A549 treated with CORT108297 at 1 μM for 4 hours (cell line): ENCODE data around the gene ZC3H15. TPM values are rescaled to one million over a fixed set of nuclear protein-coding genes. Genes with fewer than 3 reads are reported as not detected.

Experiments used
- total RNA-seq: library from RNA; stranded (reverse); fragments of 200-300 nt; extraction: Qiagen RNA extraction; gene quantifications from 5 replicates; pipeline ENCODE4 v1.2.3, GENCODE V29; 2022

Gene ZC3H15
- total RNA-seq: 78.1 to 107 TPM (median 84.8 TPM) in 5 replicates

DNA sequence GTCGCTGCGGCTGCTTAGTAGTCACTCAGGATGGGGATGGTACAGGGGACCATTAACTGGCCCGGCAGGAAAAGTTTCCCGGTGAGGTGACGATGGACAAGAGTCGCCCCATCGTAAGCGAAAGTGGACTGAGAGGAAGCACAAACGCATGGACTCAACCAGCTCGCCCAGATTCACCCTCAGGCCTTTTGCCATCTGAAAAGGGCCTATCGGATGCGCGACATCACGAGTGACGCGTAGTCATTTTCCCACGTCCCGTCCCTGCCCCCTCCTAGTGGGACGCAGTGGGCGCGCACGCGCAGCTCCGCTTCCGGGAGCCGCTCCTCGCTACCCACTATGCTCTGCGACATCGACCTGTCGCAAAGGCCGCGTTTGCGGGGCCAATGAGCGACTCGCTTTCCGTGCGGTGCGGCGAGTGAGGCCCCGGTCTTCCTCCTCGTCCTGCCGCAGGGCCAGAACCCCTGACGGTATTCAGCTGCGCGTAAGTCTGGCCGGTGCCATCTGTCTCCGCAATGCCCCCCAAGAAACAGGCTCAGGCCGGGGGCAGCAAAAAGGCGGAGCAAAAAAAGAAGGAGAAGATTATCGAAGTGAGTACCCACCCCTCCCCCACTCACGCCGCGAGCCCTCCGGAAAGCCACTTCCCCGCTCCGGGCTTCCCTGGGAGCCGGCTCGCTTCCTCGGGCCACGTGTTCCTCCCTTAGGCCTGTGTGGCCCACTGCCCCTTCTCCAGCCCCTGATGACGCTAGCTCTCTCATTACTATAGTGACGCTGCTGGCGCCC lies at the start of gene ZC3H15:
Gene ZC3H15 (plus strand): TSS at position 390 of the 780 bp plus-strand sequence. CDS start 123 bp downstream, at position 513.

Other genes starting within 250 kb of the ZC3H15 start
- gene ITGAV, start 103.8 kb downstream of the ZC3H15 start, total RNA-seq: 48.1 to 100 TPM (median 76.1 TPM) in 5 replicates
- 1.6 to 2.4 TPM (median 2.1 TPM) in 5 replicates for gene FAM171B, start 207.8 kb downstream of the ZC3H15 start, total RNA-seq